K562 (cell line): ENCODE results near the gene AGPAT2. TPM values are rescaled to one million over a fixed set of nuclear protein-coding genes. Genes with fewer than 3 reads are reported as not detected.

Source experiments
- ATAC-seq: fragments of 200-7000 bp; cut with Tn5 transposase; 3 replicates; pipeline ENCODE4 v1.9.1; 2020; ENCODE audit warnings: moderate library complexity
- BruUV-seq: library from RNA; stranded (reverse); fragments of 400-500 nt; replicated peaks from 2 replicates; lab custom pipeline; 2021; lab: Mats Ljungman, UMichigan
- CTCF ChIA-PET: fragments of 300-600 bp; formaldehyde crosslinking; extraction: SDS; loops from one replicate; lab custom pipeline; 2021; ENCODE audit warnings: low intra/inter-chr PET ratio; lab: Yijun Ruan, JAX
- POLR2A ChIA-PET: fragments of 300-600, 350-650 bp; sonication (Branson Sonifier 250); formaldehyde crosslinking; extraction: SDS; loops from one replicate; lab custom pipeline; 2021; ENCODE audit warnings: antibody characterized with exemption, inconsistent platforms; lab: Yijun Ruan, JAX
- DNase-seq, 4 experiments: peaks; one replicate each; pipeline versions ENCODE4 v3.0.0 to v3.0.0-alpha.2; 2011 to 2018; ENCODE audit warnings: low spot score in 3 of 4, mixed read lengths in 3 of 4; ENCODE audit errors: extremely low read depth in 1 of 4
- FAIRE-seq: peaks from 2 replicates; lab custom pipeline; 2011; peaks lifted over from hg19 to GRCh38; lab: Jason Lieb, UNC
- H2AFZ ChIP-seq: 2 replicates; pipeline ENCODE4 v1.6.0; 2011; ENCODE audit warnings: low read depth, low read length, control low read depth, inconsistent platforms
- H3K27ac ChIP-seq: fragments of 200-600 bp; 3 replicates; pipeline ENCODE4 v1.8.0; 2011; ENCODE audit warnings: low read depth, mild to moderate bottlenecking, control low read depth, inconsistent platforms, low read length, moderate library complexity, mixed read lengths; ENCODE audit errors: extremely low read depth
- H3K27me3 ChIP-seq, 2 experiments: fragments of 300-600 bp in 1 of 2; 2 replicates in 1 of 2; 3 replicates in 1 of 2; pipeline versions ENCODE4 v1.6.0 to v1.8.0; 2011; ENCODE audit warnings: inconsistent platforms in 2 of 2, low read length in 2 of 2, mild to moderate bottlenecking in 1 of 2, mixed read lengths in 1 of 2, moderate library complexity in 1 of 2; ENCODE audit not compliant: control insufficient read depth in 2 of 2, insufficient read depth in 2 of 2
- H3K36me3 ChIP-seq: fragments of 300-600 bp; 3 replicates; pipeline ENCODE4 v1.8.0; 2011; ENCODE audit warnings: mild to moderate bottlenecking, low read length, inconsistent platforms; ENCODE audit not compliant: control insufficient read depth, insufficient read depth
- H3K4me1 ChIP-seq, 2 experiments: fragments of 200-600 bp in 1 of 2; replicated peaks in 1 of 2; 2 replicates in 1 of 2; 3 replicates in 1 of 2; pipeline versions ENCODE4 v1.5.1 to v1.8.0; 2011; ENCODE audit warnings: inconsistent platforms in 2 of 2, low read length in 2 of 2, mild to moderate bottlenecking in 1 of 2, mixed read lengths in 1 of 2, moderate library complexity in 1 of 2; ENCODE audit not compliant: control insufficient read depth in 2 of 2, insufficient read depth in 2 of 2
- H3K4me2 ChIP-seq: 2 replicates; pipeline ENCODE4 v1.6.1; 2011; ENCODE audit warnings: low read length, control low read depth, inconsistent platforms, mixed read lengths; ENCODE audit not compliant: insufficient read depth
- H3K4me3 ChIP-seq: fragments of 200-600 bp; sonication (generic), shearing (Covaris generic); 2 replicates; pipeline ENCODE4 v1.5.1; 2016; ENCODE audit warnings: control low read depth, inconsistent platforms
- H3K79me2 ChIP-seq: fragments of 200-600 bp; 3 replicates; pipeline ENCODE4 v1.8.0; 2011; ENCODE audit warnings: low read length, inconsistent platforms; ENCODE audit not compliant: control insufficient read depth, insufficient read depth
- H3K9ac ChIP-seq, 2 experiments: 2 replicates each; pipeline versions ENCODE4 v1.6.0 to v1.6.1; 2011; ENCODE audit warnings: low read depth in 2 of 2, low read length in 2 of 2, control low read depth in 1 of 2, inconsistent platforms in 1 of 2, mild to moderate bottlenecking in 1 of 2, mixed read lengths in 1 of 2; ENCODE audit not compliant: insufficient read depth in 1 of 2
- H3K9me1 ChIP-seq: one replicate; pipeline ENCODE4 v1.6.0; 2011; ENCODE audit warnings: inconsistent platforms, mild to moderate bottlenecking, low read length, moderate library complexity; ENCODE audit not compliant: control insufficient read depth, insufficient read depth
- H3K9me3 ChIP-seq: replicated peaks from 2 replicates; pipeline ENCODE4 v1.5.1; 2011; ENCODE audit warnings: low read depth, low read length, inconsistent platforms; ENCODE audit not compliant: control insufficient read depth, insufficient read depth
- H4K20me1 ChIP-seq: replicated peaks from 2 replicates; pipeline ENCODE4 v1.6.1; 2011; ENCODE audit warnings: low read length, inconsistent platforms, mixed read lengths; ENCODE audit not compliant: control insufficient read depth, insufficient read depth
- CREB1 ChIP-seq, 2 experiments: sonication (generic) in 1 of 2; formaldehyde crosslinking in 1 of 2; IDR thresholded peaks; 2 replicates each; pipeline versions ENCODE4 v1.6.1 to v1.8.0; 2012 to 2022; ENCODE audit warnings: inconsistent platforms in 1 of 2, mild to moderate bottlenecking in 1 of 2, missing genetic modification reagents in 1 of 2, moderate library complexity in 1 of 2
- E2F4 ChIP-seq: sonication (generic); formaldehyde crosslinking; IDR thresholded peaks from 2 replicates; pipeline ENCODE4 v1.8.0; 2022; ENCODE audit warnings: mild to moderate bottlenecking, low read depth, missing genetic modification reagents
- ELK1 ChIP-seq: sonication (generic); formaldehyde crosslinking; IDR thresholded peaks from 2 replicates; pipeline ENCODE4 v1.8.1; 2022; ENCODE audit warnings: missing genetic modification reagents
- HINFP ChIP-seq: fragments of 450-650 bp; conservative IDR thresholded peaks from 2 replicates; pipeline ENCODE4 v1.6.1; 2016; ENCODE audit warnings: missing genetic modification characterization, low read depth, mild to moderate bottlenecking, control low read depth, missing compliant biosample characterization
- ID3 ChIP-seq, 2 experiments: fragments of 250-450 bp in 1 of 2; fragments of 450-650 bp in 1 of 2; sonication (Bioruptor Pico) in 1 of 2; IDR thresholded peaks; 2 replicates each; pipeline versions ENCODE4 v1.6.1 to v1.8.0; 2016 to 2021; ENCODE audit warnings: mild to moderate bottlenecking in 2 of 2, moderate library complexity in 2 of 2, missing compliant biosample characterization in 1 of 2, missing genetic modification characterization in 1 of 2
- KDM5B ChIP-seq: fragments of 200-600 bp; sonication (generic); IDR thresholded peaks from 2 replicates; pipeline ENCODE4 v1.6.1; 2012; ENCODE audit warnings: low read depth, mild to moderate bottlenecking, moderate library complexity, low read length, control low read depth, inconsistent platforms; ENCODE audit not compliant: insufficient replicate concordance
- PYGO2 ChIP-seq: fragments of 450-650 bp; IDR thresholded peaks from 2 replicates; pipeline ENCODE4 v1.6.1; 2016; ENCODE audit warnings: mild to moderate bottlenecking, missing genetic modification characterization, moderate library complexity, missing compliant biosample characterization
- SPI1 ChIP-seq: IDR thresholded peaks from 2 replicates; pipeline ENCODE4 v1.6.1; 2011; ENCODE audit warnings: low read depth, low read length, control low read depth, borderline replicate concordance
- TAL1 ChIP-seq: fragments of 450-650 bp; IDR thresholded peaks from 2 replicates; pipeline ENCODE4 v1.6.1; 2016; ENCODE audit warnings: mild to moderate bottlenecking
- ZBTB11 ChIP-seq, 3 experiments: fragments of 200-800 bp in 1 of 3; fragments of 250-450 bp in 1 of 3; fragments of 450-650 bp in 1 of 3; sonication (Bioruptor Pico) in 1 of 3; sonication (Bioruptor generic) in 1 of 3; formaldehyde crosslinking in 1 of 3; IDR thresholded peaks; 2 replicates each; pipeline versions ENCODE4 v1.6.1 to v1.8.0; 2016 to 2022; ENCODE audit warnings: mild to moderate bottlenecking in 2 of 3, missing genetic modification characterization in 2 of 3, missing compliant biosample characterization in 1 of 3, moderate library complexity in 1 of 3
- ZNF197 ChIP-seq: fragments of 200-800 bp; sonication (Bioruptor generic); IDR thresholded peaks from 2 replicates; pipeline ENCODE4 v1.6.1; 2016; ENCODE audit warnings: low read depth, missing genetic modification characterization, missing compliant biosample characterization
- ZNF586 ChIP-seq: fragments of 450-650 bp; formaldehyde crosslinking; conservative IDR thresholded peaks from 2 replicates; pipeline ENCODE4 v1.4.0; 2020; ENCODE audit warnings: mild to moderate bottlenecking, moderate library complexity
- WGBS: fragments of 100-300 bp; shearing (Covaris generic); methylation state at CpG from one replicate; pipeline ENCODE4 v1.1.6; 2016; ENCODE audit warnings: low coverage, mixed read lengths; ENCODE audit not compliant: insufficient coverage; ENCODE audit errors: missing lambda C conversion rate; 5-methylcytosine and 5-hydroxymethylcytosine counted together
- in situ Hi-C: fragments of 300-500 bp; cut with MboI; formaldehyde crosslinking; loops from 4 replicates; pipeline ENCODE4 v1.15.0; 2018; ENCODE audit warnings: inconsistent platforms, mixed read lengths
- intact Hi-C: fragments of 100-400 bp; cut with micrococcal nuclease; formaldehyde crosslinking; loops from 2 replicates; pipeline ENCODE4 v1.14.2; 2022
- polyA plus RNA-seq, 8 experiments: library from polyadenylated mRNA; depleted of rRNA in 4 of 8; stranded (reverse) in 5 of 8; unstranded in 3 of 8; fragments of >200 nt; fragmentation: Nextera tagmentation in 2 of 8; fragmentation: Illumina TruSeq in 1 of 8; extraction: Ambion mirVana in 2 of 8; extraction: Trizol in 1 of 8; gene quantifications; 2 replicates each; pipeline versions ENCODE4 v1.2.1 to v1.2.3, GENCODE V29; 2011 to 2014; ENCODE audit warnings: inconsistent platforms in 1 of 8, missing spikeins in 1 of 8
- total RNA-seq, 7 experiments: library from RNA; depleted of rRNA in 6 of 7; stranded (reverse); fragments of >200 nt in 6 of 7; fragmentation: Illumina TruSeq in 2 of 7; extraction: Trizol in 2 of 7; gene quantifications; 2 replicates each; pipeline versions ENCODE4 v1.2.1 to v1.2.3, GENCODE V29; 2011 to 2021; ENCODE audit warnings: low replicate concordance in 1 of 7

Gene AGPAT2
- total and polyA plus RNA-seq, 9 of the 15 experiments (the other 6 are each of a cell fraction or from before 2014, with no cell fraction given): 0.13 to 54.5 (median 23.9) TPM

- FAIRE-seq (no peak), DNase-seq (no peak), ATAC-seq (peak; percentile 4)
- ChIA-PET POLR2A (interaction anchor here (0.6 to 2.1 kb wide), 6 partner anchors 10 to 363 kb away, joined by 3 to 7 read pairs (median 4); no protein-coding TSS in a partner anchor), CTCF (no interaction called here)
- peak overlapping the region; percentile 95 for H3K27ac ChIP-seq
- in situ Hi-C loops: no loop called here
- no peaks in the 10 kb centered on the region for H3K9me3 ChIP-seq
- H3K9ac ChIP-seq: peak overlapping the region; percentile 82 to 98
- no TSS peak for BruUV-seq
- H3K4me2 ChIP-seq: peak overlapping the region; percentile 76
- peaks cover 6 to 83% of the 10 kb centered on the region in 2 experiments; a peak in 4 of 5 replicates for H3K4me1 ChIP-seq
- H2AFZ ChIP-seq: no peak overlapping the region
- H3K9me1 ChIP-seq: peaks cover 6% of the 10 kb centered on the region
- peaks cover 51% of the 10 kb centered on the region for H3K79me2 ChIP-seq
- 2% methylated on average over 8 of the region's 20 CpGs for WGBS
- peak overlapping the region; percentile 81 for H3K4me3 ChIP-seq
- H4K20me1 ChIP-seq: peaks cover 6% of the 10 kb centered on the region; the same call in 1 of the 2 replicates
- intact Hi-C loops: no loop called here
- H3K27me3 ChIP-seq: no peaks in the 10 kb centered on the region
- H3K36me3 ChIP-seq: peaks cover 20% of the 10 kb centered on the region; the same call in 1 of the 3 replicates
- TF ChIP-seq ID3 (CRISPR knock-in tag; IDR thresholded peaks at IDR 0.05) (no peak), ID3 (tag; IDR thresholded peaks at IDR 0.05) (no peak), ZNF197 (CRISPR knock-in tag) (no peak), HINFP (tag) (no peak), CREB1 (IDR thresholded peaks at IDR 0.05) (no peak), CREB1 (CRISPR knock-in tag; IDR thresholded peaks at IDR 0.05) (0 out of 2 replicates have a peak, but pooled peaks have one; percentile 5), ELK1 (CRISPR knock-in tag) (no peak), ZBTB11 (CRISPR knock-in tag; IDR thresholded peaks at IDR 0.05) (no peak), KDM5B (peak; percentile 34), E2F4 (CRISPR knock-in tag) (no peak), PYGO2 (tag) (no peak), ZNF586 (CRISPR knock-in tag) (no peak), SPI1 (0 out of 2 replicates have a peak, but pooled peaks have one; percentile 11), TAL1 (no peak)
Measured at GRCh38 chr9:136686534-136686793, 793 bp downstream of the AGPAT2 start.
